ENCODE data around the gene GPR143.
"Not testable (repeated sequence)": the region's sequence is repeated elsewhere in the genome, so short reads cannot be mapped to it uniquely, and the experiment has no call there.

The GPR143 gene

GRCh38 chrX:9765737-9766097 lies at the start of gene GPR143:
TSS of gene GPR143 (minus strand) at chrX:9765847. CDS start at chrX:9765817, 30 bp downstream.
- no peak for DNase-seq

GRCh38 chrX:9811086-9811485 lies 45.4 kb upstream of the GPR143 start:
- DNase-seq, result not testable (repeated sequence)

- DNase-seq, result not testable (repeated sequence)
Observed at GRCh38 chrX:9809876-9810275, 44.2 kb upstream of the GPR143 start.

- no peak for DNase-seq
Observed at GRCh38 chrX:9807355-9808182, 41.9 kb upstream of the GPR143 start.

- no peak for DNase-seq
Observed at GRCh38 chrX:9805956-9806355, 40.3 kb upstream of the GPR143 start.

- DNase-seq, result no peak
Observed at GRCh38 chrX:9804444-9804843, 38.8 kb upstream of the GPR143 start.

- DNase-seq, result no peak
Observed at GRCh38 chrX:9802737-9803136, 37.1 kb upstream of the GPR143 start.

- no peak for DNase-seq
Observed at GRCh38 chrX:9797384-9798360, 32.0 kb upstream of the GPR143 start.

- no peak for DNase-seq
Observed at GRCh38 chrX:9794495-9794894, 28.8 kb upstream of the GPR143 start.

- no peak for DNase-seq
Observed at GRCh38 chrX:9790866-9791265, 25.2 kb upstream of the GPR143 start.

- no peak for DNase-seq
Observed at GRCh38 chrX:9789555-9789954, 23.9 kb upstream of the GPR143 start.

GRCh38 chrX:9788911-9789310 lies 23.3 kb upstream of the GPR143 start:
- DNase-seq, result no peak

- no peak for DNase-seq
Observed at GRCh38 chrX:9786798-9787635, 21.4 kb upstream of the GPR143 start.

- DNase-seq, result no peak
Observed at GRCh38 chrX:9785944-9786797, 20.5 kb upstream of the GPR143 start, which contains the start of gene SHROOM2. TSS of gene SHROOM2 (plus strand) at chrX:9786429. CDS start at chrX:9786546, 117 bp downstream.

GRCh38 chrX:9785254-9785943 lies 19.8 kb upstream of the GPR143 start:
- no peak for DNase-seq

GRCh38 chrX:9784332-9784731 lies 18.7 kb upstream of the GPR143 start:
- DNase-seq, result no peak

GRCh38 chrX:9781941-9782340 lies 16.3 kb upstream of the GPR143 start:
- DNase-seq, result no peak

GRCh38 chrX:9775930-9776329 lies 10.3 kb upstream of the GPR143 start:
- DNase-seq, result no peak

- no peak for DNase-seq
Observed at GRCh38 chrX:9772943-9773342, 7.3 kb upstream of the GPR143 start.

- DNase-seq, result no peak
Observed at GRCh38 chrX:9770319-9770718, 4.7 kb upstream of the GPR143 start.

GRCh38 chrX:9768321-9768839 lies 2.7 kb upstream of the GPR143 start:
- not testable (repeated sequence) for DNase-seq
